Fibroblast of villous mesenchyme (primary cell): ENCODE data around the gene PLAC8L1. TPM values are rescaled to one million over a fixed set of nuclear protein-coding genes. Genes with fewer than 3 reads are reported as not detected.

Source experiments
- DNase-seq: peaks from one replicate; pipeline ENCODE4 v3.0.0-alpha.2; 2010; ENCODE audit warnings: low read depth
- H3K4me3 ChIP-seq: 2 replicates; pipeline ENCODE4 v1.5.1; 2011; ENCODE audit warnings: low read depth, mild to moderate bottlenecking, low read length
- CTCF ChIP-seq: IDR thresholded peaks from 2 replicates; pipeline ENCODE4 v1.5.1; 2012; ENCODE audit warnings: low read depth, mild to moderate bottlenecking, low read length; ENCODE audit not compliant: insufficient read depth
- total RNA-seq: library from RNA; depleted of rRNA; stranded (reverse); fragments of >200 nt; gene quantifications from 2 replicates; pipeline ENCODE4 v1.2.3, GENCODE V29; 2012

Gene PLAC8L1
- total RNA-seq, 1 donor: not detected

GRCh38 chr5:146068206-146068605 is 37.2 kb downstream of the PLAC8L1 start:
- TF ChIP-seq CTCF: no peak
- DNase-seq: no peak
- no peak overlapping the region for H3K4me3 ChIP-seq

DNA sequence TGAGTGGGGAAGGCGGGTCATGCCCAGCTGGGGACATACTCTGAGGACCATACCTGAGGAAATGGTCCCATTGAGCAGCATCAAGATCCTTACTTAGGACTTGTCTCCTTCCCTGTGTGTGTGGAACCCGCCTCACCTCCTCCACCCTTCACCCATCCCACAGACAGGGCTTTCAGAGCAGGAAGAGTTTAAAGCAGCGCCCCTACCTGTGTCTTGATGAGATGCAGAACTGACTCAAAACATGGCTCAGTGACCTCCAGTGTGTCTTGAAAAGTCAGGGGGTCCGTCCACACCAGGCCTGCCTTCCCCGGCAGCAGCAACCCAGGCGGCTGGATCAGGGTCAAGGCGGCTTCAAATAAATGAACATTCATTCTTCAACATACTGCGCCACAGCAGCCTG is 38.4 kb downstream of the PLAC8L1 start:
- TF ChIP-seq CTCF: no peak
- no peak for DNase-seq
- no peak overlapping the region for H3K4me3 ChIP-seq

- H3K4me3 ChIP-seq: no peak overlapping the region
- DNase-seq: no peak
- TF ChIP-seq CTCF: no peak
Measured at GRCh38 chr5:146060221-146060585, 45.2 kb downstream of the PLAC8L1 start.

GRCh38 chr5:146059460-146060220 is 45.7 kb downstream of the PLAC8L1 start:
- no peak for TF ChIP-seq CTCF
- no peak overlapping the region for H3K4me3 ChIP-seq
- DNase-seq: no peak

DNA sequence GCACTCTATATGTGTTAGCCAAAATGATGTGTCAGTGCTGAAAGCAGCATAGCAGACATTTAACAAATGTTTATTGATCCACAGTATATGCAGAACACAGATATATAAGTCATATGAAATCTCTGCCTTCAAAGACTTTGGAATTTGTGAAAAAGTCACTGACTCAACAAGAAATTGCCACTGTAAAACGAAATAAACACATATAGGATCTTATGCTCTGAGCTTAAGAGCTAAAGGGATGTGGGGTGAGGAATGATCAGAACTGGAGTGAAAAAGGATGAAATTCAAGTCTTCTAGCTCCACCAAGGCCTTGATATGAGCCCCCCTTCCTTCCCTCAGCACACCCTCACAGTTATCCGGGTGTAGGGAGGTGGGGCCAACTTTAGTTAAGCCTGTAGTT is 49.9 kb downstream of the PLAC8L1 start:
- TF ChIP-seq CTCF: no peak
- no peak for DNase-seq
- no peak overlapping the region for H3K4me3 ChIP-seq

DNA sequence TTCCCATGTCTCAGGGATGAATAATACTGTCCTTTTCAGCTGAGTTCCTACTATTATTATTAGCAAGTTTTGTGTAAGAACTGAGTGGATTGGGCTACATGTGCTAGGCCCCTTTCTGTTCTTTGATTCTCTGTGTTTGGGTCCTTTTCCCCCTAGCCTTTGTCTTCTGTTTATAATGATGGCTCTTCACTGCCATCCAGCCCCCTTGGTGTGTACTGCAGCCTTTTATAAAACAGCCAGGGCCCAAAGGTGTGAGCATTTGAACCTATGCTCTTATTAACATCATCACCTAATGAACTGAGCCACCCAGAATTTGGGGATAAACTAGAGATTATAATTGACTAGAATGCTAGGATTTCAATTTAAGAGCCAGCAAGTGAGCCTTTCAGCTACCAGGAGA is 52.6 kb downstream of the PLAC8L1 start:
- peak; percentile 29 for TF ChIP-seq CTCF
- no peak for DNase-seq

GRCh38 chr5:146051678-146052077 is 53.7 kb downstream of the PLAC8L1 start:
- TF ChIP-seq CTCF: no peak
- DNase-seq: no peak
- H3K4me3 ChIP-seq: no peak overlapping the region

More for the DNA sequence above, 52.6 kb downstream of the PLAC8L1 start:
- H3K4me3 ChIP-seq: no peak overlapping the region
